HL-60/S4 treated with phorbol 12-myristate 13-acetate at 8.2 ng/mL for 4 days and 3 days (cell line): ENCODE data around the gene TMEM131.

ENCODE experiments used
- in situ Hi-C: fragments of 300-500 bp; cut with MboI; formaldehyde crosslinking; loops from 2 replicates; pipeline ENCODE4 v1.15.0; 2022; ENCODE audit warnings: low sequenced_read_pairs

TMEM131 gene

DNA sequence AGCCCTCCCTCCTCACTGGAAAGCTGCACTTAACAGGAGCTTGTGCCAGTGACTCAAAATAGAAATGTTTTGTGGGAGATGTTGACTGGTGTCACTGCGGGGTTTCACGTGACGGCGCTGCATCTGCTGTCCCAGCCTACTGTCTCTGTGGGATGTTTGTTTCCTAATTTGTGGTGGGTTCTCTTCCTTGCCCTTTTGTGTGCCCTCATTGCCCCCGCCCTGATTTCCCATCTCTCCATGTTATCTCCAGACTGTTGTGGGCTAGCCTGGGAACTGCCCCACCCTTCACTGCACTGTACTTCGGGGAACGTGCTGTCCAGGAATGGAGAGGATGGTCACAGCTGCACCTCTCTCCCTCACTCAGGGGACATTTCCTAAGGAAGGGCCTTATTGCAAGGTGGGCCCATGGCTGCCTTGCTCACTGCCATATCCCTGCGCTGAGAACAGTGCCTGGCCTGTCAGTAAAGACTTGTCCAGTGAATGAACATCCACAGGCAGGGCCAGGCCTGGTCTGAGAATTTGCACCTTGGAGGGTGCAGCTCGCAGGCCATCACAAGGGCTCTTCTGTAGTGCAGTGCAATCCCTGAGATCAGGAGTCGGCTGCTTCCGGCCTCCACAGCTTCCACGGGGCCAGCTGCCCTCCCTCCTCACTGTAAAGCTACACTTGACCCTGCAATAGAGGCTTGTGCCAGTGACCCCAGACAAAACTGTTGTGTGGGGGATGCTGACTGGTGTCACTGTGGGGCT, 264.3 kb downstream of the TMEM131 start:
- in situ Hi-C loops = no loop called here

- in situ Hi-C loops = no loop called here
Measured at GRCh38 chr2:97730245-97730644, 265.5 kb downstream of the TMEM131 start.

DNA sequence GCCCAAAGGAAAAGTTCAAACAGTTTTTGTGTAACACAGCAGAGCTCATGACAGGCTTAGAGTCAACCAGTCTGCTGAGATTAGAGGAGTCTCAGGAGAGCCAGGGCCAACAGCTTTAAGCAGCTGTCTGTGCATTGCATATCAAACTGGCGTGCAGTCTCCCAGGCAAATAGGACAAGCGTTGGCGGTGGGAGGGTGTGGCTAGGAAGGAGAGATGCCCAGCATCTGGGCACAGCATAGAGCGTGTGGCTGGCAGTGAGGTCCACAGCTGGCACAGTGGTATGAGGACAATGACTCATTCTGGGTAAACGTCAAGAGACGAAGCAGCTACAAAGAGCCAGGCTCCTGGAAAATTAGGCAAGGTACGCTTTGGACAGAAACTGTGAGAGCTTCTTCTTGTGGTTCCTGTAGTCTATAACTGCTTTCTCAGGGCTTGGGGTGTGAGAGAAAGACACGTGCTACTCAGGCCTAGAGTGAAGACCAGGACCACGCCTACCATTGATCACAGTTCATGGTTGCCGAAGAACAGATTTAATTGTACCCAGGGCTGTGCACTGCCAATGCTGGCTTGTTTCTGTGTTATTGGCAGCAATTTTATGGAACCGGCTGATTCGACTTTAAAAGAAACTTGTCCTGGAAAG, 267.5 kb downstream of the TMEM131 start:
- in situ Hi-C loops = no loop called here

DNA sequence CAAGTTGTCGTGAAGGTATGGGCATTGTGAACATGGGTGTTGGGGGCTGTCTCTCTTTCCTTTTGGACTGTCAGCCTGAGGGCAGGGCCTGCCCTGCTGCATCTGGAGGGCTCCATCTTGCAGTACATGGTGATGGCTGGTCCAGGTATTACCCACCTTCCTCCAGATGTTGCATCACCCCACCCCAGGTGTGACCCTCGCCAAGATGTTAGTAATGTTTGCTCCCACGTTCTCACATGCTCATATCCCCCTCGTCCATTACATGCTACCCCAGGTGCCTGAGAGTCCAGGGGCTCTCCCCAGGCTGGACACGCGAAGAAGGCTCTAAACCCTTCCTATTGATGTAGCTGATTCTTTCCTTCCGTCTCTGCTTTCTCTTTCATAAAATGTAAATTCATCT, 268.5 kb downstream of the TMEM131 start:
- in situ Hi-C loops = no loop called here

DNA sequence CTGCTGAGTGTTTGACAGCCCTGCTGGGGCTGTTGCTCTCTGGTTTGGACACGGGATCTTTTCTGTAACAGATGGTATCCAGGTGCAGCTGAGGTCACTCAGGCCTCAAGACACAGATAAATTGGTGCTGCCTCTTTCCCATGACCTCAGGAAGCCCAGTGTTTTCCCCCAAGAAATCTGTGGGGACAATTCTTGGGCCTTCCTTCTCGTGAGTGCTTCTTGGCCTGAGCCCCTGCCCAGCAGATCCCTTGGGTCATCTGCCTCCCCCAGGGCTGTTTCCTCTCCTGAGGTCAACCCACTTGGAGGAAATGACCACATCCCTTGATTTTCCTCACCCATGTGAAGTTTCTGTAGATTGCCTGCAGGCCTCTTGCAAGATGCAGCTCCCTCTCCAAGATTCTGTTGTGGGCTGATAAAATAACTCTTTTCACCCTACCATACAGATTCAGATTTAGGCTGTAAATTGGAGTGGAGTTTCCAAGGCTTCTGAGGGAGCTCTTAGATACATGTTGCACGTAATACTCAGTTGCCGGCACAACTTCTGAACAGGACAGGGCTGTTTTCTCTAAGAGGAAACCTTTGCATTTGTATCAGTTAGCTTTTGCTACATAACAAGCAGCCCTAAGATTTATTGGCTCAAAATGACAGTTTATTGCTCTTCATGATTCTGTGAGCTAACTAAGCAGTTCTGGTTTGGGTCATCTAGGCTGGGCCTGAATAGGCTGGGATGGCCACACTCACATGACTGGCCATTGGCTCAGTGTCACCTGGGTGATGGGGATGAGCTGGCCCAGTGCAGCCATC, 269.3 kb downstream of the TMEM131 start:
- in situ Hi-C loops = no loop called here

GRCh38 chr2:97724946-97725688, 270.6 kb downstream of the TMEM131 start:
- in situ Hi-C loops = loop anchor here (25.0 kb wide), 1 partner anchor 662 kb away; no protein-coding TSS in a partner anchor

GRCh38 chr2:97724501-97724900, 271.2 kb downstream of the TMEM131 start:
- in situ Hi-C loops = loop anchor here (25.0 kb wide), 1 partner anchor 663 kb away; no protein-coding TSS in a partner anchor

DNA sequence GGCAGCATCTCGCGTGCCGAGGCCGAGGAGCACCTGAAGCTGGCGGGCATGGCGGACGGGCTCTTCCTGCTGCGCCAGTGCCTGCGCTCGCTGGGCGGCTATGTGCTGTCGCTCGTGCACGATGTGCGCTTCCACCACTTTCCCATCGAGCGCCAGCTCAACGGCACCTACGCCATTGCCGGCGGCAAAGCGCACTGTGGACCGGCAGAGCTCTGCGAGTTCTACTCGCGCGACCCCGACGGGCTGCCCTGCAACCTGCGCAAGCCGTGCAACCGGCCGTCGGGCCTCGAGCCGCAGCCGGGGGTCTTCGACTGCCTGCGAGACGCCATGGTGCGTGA, 271.7 kb downstream of the TMEM131 start:
- in situ Hi-C loops = loop anchor here (25.0 kb wide), 1 partner anchor 663 kb away; no protein-coding TSS in a partner anchor

GRCh38 chr2:97723156-97724072, 272.3 kb downstream of the TMEM131 start:
- in situ Hi-C loops = loop anchor here (25.0 kb wide), 1 partner anchor 664 kb away; no protein-coding TSS in a partner anchor

DNA sequence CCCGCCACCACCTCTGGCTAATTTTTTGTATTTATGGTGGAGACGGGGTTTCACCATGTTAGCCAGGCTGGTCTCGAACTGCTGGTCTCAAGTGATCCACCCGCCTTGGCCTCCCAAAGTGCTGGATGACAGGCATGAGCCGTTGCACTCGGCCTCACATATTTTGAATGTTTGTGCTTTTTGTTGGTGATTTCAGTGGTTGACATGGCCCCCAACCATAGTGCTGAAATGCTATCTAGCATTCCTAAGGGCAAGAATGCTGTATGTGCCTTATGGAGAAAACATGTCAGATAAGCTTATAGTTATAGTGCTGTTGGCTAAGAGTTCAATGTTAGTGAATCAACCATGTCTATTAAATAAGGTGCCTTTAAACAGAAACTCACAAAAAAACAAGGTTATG, 273.5 kb downstream of the TMEM131 start:
- in situ Hi-C loops = loop anchor here (25.0 kb wide), 1 partner anchor 665 kb away; no protein-coding TSS in a partner anchor

DNA sequence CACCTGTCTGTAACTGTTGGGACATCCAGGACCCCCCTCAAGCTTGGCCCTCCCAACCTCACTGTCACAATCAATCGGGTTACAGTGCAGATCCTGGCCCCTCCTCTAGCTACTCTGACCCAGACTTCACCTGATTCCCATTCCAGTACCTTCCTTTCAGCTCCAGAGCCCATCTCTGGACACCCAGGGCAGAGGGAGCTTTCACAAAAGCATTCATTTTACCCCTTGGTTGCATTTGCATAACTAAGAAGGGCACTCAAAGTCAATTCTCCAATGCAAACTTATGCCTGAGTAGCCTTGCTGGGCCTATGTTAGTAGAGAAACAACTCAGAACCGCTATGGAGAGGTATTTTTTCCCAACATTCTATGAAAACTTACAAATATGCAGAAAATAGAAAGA, 275.0 kb downstream of the TMEM131 start:
- in situ Hi-C loops = loop anchor here (25.0 kb wide), 1 partner anchor 667 kb away; no protein-coding TSS in a partner anchor

DNA sequence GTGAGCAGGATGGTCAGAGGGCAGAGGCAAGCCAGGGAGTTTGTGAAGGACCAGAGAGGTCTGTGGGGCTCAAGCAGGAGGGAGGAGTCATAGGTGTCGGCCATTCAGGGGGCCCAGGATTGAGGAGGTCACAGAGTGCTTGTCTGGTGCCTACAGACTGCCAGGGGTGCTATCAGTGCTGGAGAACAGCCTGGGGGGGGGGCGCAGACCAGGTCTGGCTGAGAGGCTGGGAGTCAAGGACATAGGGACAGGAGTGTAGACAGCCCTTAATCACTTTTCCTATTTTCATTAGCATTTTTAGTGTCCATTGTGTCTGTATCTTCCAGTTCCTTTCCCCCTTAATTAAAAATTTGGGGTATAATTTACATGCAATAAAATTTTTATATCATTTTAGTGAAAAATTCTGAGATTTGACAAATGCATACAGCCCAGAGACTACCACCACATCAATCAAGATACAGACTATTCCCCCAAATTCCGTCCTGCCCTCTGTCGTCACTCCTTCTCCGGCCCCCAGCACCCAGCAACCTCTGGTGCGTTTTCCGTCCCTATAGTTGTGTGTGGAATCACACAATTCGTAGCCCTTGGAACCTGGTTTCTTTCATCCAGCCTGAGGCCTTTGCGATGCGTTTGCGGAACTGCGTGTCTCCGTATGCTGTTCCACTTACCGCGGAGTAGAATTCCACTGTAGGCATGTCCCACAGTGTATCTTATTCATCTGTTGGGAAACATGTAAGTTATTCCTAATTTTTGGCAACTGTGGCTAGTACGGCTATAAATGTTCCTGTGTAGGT, 276.2 kb downstream of the TMEM131 start:
- in situ Hi-C loops = loop anchor here (25.0 kb wide), 1 partner anchor 668 kb away; no protein-coding TSS in a partner anchor

DNA sequence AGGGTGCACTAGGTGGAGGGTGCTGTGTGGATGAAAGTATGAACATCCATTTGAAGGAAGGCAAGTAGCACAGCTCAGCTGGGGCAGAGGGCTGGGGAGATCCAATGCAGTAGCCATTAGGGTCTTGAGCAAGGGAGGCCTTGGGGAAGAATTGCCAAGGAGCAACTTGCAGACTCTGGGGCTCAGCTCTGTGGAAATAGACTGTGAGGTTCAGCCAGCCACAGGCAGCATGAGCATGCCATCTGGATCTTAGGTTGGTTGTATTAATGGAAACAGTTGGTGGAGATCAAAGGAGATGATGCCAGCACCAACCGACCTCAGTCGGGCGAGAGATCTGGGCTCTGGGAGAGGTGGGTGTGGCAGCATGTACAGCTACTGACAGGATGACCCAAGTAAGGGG, 276.8 kb downstream of the TMEM131 start:
- in situ Hi-C loops = loop anchor here (25.0 kb wide), 1 partner anchor 668 kb away; no protein-coding TSS in a partner anchor

DNA sequence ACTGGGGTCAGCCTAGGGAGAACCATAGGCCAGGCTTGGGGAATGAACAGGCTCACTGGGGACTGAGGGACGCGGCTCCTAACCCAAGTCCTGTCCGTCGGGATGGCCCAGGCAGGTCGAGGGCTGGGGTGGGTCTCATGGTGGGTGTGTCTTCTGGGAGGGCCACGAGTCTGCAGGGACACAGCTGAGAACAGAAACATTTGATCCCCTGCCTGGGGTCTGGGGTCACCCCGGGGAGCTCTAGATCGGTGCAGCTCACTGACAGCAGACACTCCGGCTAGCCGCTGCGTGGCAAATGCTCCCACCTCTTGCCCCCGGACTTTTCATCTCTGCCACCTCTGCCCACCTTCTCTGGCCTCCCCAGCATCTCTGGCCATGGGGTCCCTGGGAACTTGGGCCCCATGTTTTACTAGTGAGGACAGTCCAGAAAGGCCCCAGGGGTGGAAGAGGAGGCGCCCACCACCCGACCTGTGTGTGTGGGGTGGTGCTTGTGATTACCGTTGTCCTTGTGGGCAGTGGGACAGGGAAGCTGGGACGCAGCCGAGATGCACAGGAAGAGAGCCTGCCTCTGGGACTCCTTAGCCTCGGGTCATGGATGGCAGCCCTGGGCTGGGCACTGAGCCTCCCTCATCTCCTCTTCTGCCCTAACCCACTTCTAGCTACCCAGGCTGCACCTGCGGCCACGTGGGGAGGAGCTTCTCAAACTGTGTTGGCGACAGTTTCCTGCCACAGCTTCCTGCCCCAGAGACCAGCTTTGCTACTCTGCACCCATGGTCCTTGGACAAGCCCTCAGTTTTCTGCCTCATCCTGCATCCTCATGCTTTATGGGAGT, 277.5 kb downstream of the TMEM131 start:
- in situ Hi-C loops = loop anchor here (25.0 kb wide), 1 partner anchor 669 kb away; no protein-coding TSS in a partner anchor

- in situ Hi-C loops = loop anchor here (25.0 kb wide), 1 partner anchor 670 kb away; no protein-coding TSS in a partner anchor
Measured at GRCh38 chr2:97717613-97717995, 278.1 kb downstream of the TMEM131 start.

DNA sequence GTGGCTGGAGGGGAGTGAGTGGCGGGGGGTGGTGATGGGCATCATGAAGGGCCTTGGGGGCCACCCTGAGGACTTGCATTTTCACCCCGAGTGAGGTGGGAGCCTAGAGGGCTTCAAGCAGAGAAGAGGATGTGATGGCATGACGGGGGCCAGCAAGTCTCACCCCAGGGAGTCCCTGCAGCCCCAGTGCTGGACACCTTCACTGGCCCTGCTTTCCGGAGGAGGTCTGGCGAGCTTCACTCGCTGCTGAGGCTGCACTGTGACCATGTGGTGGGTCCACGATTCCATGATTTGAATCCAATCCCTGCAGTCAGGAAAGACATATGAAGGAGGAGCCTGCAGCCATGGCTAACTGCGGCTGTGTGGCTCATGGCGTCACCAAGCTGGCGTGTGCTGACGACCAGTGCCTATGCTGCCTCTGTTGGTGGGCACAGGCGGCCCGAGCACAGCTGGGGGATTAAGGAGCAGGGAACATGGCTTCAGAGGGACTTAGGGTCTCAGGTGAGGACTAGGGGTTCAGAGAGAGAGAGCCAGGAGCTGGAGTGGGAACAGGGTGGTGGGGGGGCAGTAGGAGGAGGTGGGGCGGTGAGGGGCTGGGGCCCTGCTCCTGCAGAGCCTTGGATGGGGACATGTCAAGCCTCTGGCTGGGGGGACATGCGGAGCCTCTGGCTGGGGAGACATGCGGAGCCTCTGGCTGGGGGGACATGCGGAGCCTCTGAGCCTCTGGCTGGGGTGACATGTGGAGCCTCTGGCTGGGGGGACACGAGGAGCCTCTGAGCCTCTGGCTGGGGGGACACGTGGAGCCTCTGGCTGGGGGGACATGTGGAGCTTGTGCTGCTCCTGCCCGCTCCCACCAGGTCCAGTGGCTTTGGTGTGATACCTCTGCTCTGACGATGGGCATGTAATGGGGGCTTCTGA, 278.8 kb downstream of the TMEM131 start:
- in situ Hi-C loops = loop anchor here (25.0 kb wide), 1 partner anchor 670 kb away; no protein-coding TSS in a partner anchor
